GF-D8 (cell line): ENCODE results near the gene MOB3B.
"Not testable (repeated sequence)": the region's sequence is repeated elsewhere in the genome, so short reads cannot be mapped to it uniquely, and the experiment has no call there.

Experiments used
- DNase-seq: peaks from one replicate; lab custom pipeline; 2025; lab: John Stamatoyannopoulos, UW

MOB3B gene

DNA sequence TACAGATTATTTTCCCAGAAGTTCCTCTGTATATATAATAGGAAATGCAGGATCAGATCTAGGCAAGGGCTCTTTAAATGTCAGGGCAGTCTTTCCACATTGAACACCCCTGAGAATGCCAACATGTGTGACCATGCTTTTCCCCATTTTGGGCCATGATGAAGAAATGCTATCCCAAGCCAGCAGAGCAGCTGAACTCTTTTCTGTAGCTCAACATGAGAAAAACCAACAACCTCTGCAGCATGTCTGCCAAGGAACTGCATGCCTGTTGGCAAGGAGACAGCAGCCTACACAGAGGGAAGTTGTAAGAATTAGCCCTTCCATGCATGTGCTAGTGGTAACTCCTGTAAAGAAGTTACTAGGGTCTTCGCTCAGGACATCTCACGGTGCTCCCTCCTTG, 15.1 kb downstream of the MOB3B start:
- DNase-seq = no peak

DNA sequence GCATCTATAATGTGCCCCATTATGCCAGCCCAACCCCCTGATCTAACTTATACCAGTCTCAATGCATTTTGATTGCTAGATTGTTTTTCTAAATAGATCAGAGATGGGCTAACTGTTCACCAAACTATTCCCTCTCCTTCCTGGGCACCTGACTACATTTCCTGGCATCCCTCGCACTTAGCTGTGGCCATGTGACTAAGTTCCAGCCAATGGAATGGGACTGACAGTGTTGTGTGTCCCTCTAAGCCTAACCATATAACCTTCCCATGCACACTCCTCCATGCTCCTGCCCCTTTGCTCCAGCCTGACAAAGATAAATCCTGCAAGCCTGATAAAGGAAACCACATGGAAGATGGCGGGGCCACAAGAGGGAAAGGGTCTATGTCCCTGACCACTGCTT, 17.8 kb downstream of the MOB3B start:
- DNase-seq = no peak

DNA sequence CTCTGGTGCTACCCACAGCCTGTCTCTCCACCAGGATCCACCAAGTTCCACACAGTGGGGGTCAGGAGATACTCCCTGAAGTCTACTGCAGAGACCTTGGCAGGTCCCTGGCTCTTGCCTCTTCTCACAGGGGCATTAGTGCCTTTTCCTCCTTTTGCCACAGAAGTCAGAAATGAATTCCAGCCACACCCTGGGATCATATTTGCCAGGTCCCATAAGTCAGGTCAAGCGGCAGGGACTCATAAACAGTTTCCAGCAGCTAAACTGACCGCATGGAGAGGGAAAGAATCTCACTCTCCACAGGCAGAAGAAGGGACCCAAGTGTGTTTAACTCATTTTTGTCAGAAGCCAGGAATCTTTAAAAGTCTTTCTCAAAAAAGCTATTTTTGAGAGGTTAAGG, 18.8 kb downstream of the MOB3B start:
- DNase-seq = no peak

DNA sequence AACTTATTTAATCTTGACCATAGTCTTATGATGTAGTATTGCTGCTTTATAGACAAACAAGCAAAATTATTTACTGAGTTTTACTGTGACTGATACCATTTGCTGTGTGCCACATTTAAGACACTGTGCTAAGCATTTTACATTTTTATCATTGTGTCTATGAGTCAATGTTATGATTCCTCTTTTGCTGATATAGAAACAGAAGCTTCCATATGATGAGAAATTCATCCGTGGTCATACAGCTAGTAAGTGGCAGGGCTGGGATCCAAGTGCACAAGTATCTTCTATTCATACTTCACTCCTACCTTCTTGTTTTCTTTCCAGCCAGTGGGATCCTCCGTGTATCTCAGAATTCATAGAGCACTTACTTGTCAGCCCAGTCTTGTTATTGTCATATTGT, 22.6 kb downstream of the MOB3B start:
- DNase-seq = no peak

DNA sequence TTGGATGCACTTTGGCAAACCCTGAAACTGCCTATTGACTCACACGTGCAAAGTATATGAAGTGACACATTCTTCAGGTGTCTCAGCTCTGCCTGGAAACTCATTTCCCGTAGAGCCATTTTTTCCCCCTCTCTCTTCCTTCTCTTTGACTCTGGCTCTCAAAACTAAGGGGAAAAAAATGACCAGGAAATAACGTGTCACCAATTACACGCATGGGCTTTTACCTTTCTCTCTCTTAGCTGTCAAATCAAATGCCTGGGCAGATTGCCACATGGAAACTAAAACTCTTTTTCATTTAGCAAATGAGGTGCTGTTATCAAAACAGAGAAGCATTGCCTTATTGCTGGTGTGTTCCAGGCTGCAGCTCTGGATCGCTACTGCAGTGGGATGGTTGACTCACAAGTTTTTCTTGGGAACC, 23.9 kb downstream of the MOB3B start:
- no peak for DNase-seq

DNA sequence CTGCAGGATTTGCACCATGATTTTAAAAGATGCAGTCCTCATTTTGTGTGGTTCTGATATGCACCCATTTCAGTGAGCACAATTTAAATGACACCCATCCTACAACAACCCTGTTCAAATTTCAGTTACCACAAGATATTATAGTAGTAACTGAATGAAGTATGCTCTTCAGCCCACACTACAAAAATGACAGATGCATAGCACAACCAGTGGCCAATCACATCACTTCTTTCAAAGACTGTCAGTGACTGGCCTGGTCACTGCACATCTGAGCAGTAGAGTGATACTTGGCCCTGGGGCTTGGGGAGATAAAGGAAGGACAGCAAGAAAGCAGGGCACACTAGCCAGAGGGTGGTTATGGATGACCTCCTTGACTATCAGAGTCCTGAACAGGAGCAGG, 25.4 kb downstream of the MOB3B start:
- DNase-seq = no peak

DNA sequence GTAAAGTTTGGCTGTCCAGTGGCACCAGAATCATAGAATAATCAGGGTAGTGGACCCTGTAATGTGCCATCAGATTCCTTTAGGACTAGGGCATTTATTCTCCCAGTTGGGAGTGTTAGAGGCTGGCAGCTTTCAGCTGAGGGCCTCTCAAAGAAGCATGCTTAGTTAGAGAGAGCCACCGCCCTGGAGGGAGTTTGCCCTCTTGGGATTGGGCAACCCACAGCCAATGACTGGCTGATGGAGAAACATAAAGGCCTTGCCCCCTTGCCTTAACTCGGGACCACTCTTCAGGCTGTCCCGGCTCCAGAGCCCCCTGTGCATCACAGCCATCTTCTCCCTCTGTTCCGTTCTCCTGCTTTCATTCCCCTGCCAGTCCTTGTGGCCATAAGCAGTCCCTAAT, 26.0 kb downstream of the MOB3B start:
- DNase-seq = no peak

DNA sequence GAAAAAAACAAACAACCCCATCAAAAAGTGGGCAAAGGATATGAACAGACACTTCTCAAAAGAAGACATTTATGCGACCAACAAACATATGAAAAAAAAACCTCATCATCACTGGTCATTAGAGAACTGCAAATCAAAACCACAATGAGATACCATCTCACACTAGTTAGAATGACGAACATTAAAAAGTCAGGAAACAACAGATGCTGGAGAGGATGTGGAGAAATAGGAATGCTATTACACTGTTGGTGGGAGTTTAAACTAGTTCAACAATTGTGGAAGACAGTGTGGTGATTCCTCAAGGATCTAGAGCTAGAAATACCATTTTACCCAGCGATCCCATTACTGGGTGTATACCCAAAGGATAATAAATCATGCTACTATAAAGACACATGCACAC, 28.7 kb downstream of the MOB3B start:
- DNase-seq = not testable (repeated sequence)

DNA sequence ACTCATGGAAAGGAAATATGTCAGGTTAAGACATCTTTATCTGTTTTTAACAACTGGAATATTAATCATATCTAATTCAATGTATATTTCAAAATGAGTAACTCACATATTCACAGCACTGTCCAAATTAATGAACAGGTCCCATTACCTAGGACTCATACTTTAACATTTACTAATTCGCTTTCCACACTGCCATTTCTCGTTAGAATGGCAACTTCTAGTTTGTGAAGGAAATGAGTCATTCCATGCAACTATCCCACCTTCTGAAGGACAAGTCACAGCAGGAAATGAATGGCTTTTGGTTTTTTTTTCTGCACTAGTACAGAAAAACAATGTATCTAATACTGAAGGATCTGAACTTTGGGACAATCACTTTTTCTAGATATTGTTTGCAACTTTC, 30.2 kb downstream of the MOB3B start:
- no peak for DNase-seq

DNA sequence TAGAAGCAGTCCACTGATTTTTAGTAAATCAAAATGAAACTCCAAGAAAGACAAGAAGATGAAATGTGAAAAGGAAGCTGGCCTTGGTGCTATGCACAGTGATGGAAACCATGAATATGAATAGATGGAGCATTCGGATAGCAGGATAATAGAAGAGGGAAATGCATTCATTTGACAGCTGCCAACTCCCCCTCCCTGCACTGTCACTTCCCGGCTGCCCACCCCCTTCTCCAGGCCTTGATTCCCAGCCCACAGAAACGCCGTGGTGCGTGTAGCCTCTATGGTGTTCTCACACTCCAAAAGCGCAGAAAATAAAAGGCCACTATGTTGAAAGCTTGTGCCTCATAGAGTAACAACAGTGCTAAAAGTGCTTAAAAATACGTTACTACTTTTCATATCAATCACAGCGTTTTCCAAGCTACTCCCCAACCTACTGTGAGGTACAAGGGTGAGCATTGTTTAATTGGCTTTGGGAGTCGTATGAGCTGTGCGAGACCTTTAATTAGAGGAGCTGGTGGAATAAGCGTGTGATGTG, 31.7 kb downstream of the MOB3B start:
- no peak for DNase-seq

DNA sequence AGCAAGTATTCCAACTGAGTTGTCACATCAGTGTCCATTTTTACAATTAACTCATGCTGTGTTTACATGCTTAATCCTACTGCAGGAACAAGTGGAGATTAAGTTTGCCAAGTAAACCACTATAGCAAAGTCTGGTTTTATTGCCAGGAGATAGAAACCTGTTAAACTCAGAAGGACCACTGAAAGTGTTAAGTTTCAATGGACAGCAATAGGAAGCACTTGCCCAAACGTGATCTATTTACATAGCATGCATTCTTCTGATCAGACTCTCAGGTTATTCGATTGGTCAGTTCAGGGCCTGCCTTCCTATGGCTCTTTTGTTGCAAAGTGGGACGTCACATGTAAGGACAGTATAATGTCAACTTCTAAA, 33.5 kb downstream of the MOB3B start:
- DNase-seq = no peak

DNA sequence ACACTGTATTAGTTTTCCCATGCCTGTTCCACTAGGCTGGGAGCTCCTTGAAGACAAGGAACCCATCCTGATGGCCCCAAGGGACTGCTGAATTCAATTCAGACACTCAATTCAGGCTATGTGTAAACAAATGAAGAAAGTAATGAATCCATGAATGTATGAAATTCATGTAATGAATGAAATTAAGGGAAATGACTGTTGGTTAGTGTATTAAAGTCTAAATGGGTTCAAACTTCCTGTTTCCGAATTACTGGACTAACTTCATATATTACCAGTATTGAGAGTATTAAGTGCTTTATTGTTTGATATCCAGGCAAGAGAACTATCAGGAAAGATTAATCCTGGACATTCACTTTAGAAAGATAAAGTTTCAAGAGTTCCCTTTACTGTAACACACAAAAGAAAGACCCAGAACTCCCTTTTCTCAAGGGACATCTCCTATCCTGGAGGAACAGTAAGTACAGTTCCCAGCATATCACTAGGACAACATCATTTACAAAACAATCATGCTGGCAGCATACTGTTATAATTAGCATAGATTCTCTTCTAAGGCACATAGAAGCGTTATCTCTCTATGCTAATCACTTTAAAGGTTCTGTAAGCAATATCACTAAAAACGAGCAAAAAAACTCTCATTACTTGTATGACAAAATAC, 34.0 kb downstream of the MOB3B start:
- no peak for DNase-seq

DNA sequence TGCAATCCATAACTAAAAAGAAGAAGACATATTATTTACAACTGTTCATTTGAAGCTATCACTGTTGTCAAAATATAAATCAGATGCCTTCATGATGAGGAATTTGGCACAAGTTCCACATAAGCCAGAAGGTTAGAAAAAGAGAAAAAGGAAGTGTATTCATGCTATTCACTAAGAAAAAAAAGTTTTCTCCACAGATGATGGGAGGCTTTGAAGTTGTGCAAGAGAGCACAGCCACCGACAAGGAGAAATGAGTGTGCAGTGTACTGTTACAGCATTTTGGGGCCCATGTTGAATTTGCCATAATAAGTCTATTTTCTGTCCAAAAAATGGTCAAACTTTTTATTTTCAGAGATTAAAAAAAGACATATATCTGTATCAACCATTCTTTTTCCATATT, 38.5 kb downstream of the MOB3B start:
- DNase-seq = no peak

DNA sequence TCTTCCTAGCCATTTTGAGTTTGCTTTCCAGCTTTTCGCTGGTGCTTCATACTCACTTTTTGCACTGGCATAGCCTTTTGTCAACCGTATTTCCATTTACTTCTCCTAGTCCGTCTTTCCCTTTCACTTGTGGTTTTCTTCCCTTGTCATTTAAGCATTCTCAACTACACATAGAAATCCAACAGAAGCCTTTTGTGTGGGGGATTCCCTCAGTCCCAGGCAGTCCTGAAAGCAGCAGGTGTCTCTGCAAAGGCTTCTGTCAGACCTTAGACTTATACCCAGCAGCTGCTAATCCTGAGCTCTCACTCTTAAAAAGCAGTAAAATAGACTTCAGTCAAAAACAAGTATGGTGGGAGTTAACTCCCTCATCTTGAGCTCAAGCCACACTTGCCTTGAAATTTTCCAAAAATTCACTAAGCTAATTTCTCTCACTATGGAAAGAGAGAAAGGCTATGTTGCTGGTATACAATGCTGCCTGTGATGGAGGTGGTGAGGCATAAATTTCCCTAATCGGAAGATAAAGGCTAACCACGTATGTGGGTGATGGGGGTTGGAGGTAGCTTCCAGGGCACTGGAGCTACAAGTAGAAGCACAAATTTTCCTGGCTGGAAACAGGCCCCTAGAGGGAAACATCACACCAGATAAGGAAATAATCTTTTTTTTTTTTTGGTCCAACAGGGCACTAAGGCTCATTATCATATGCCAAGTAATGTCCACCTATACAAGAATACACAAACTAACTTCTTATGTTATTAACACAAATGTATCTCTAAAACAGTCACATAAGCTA, 40.3 kb downstream of the MOB3B start:
- no peak for DNase-seq

DNA sequence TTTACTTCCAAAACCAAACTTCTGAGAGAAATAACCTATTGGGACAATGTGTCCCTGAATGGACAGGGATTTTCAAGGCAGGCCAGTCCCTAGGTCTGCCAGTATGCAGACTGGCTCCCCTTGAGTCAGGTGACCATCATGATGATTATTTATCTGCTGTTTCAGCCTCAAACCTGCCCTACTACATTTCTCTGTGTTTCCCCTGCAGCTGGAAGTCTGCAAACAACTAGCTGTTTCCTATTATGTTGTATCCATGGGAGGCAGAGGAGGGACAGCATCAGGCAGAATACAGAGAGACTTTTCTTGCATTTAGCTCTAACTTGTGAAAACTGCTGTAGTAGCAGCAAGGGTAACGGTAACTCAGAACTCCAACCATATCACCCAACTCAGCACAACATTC, 41.7 kb downstream of the MOB3B start:
- no peak for DNase-seq

DNA sequence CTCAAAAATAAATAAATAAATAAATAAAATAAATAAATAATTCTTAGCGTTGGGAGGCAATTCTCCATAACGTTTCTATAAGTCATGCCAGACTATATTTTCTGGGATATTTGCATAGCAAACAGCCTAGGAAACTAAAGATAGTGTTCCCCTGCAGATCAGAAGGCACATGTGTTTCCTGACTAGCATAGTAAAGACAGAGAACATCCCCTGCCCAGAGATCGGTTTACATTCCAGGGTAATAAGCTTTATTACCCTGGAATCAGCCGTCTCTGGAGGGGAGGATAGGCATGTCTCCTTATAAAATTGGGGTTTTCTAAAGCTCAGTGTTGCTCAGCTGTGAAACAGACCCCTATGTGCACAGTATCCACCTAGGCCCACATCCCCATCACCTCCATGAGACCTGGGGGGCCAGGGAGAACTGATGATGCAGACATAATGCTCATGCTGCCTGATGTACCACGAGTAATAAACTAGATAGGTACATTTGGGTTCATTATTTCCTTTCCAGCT, 42.4 kb downstream of the MOB3B start:
- DNase-seq = no peak

DNA sequence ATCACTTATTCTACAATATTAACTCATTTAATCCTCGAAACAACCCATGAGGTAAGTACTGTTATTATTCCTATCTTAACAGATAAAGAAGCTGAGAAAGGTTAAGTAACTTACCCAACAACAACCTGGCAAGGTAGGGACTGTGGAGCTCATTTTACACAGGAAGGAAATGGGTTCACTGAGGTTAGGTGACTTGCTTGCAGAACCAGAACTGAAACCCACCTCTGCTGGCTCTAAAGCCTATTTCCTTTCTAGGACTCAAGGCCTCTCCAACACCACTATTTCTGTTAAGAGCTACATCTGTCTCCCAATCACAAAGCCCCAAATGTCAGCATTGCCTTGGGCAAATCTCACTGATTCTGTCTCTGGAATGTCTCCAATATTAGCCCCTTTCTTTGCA, 44.5 kb downstream of the MOB3B start:
- no peak for DNase-seq

DNA sequence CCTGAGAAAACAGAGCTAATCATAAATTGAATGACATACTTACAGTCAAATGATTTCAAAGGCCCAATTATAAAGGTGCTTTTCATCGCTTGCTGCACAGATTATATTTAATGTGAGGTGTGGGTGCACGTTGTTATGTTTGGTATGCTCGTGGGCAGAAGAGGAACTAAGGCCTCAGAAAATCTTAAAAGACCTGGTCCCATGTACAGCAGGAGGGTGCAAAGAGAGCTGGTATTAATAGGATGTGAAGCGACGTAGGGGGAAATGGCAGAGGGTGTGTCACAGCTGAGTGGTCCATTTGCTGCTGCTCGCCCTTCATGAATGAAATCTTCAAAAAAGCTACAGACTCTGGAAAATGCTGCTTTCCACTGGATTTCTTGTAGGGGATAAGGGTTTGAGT, 46.0 kb downstream of the MOB3B start:
- DNase-seq = no peak

DNA sequence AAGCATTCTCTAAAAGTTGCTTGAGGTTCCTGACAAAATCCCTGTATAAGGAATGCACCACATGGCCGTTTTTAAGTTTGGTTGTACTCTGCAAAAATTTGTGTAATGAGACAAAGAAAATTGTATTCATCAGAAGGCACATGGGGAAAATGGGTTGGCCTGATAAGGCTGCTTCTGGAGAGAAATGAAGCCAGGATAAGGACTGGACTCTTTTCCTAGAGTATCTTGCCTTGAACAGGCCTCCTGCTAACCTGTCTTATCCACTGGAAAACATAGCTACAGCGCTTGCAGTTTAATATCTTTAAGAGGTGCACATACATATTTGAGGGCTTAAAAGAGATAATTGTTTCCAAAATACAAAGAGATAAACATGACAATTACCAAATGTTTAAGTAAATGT, 46.9 kb downstream of the MOB3B start:
- DNase-seq = no peak

DNA sequence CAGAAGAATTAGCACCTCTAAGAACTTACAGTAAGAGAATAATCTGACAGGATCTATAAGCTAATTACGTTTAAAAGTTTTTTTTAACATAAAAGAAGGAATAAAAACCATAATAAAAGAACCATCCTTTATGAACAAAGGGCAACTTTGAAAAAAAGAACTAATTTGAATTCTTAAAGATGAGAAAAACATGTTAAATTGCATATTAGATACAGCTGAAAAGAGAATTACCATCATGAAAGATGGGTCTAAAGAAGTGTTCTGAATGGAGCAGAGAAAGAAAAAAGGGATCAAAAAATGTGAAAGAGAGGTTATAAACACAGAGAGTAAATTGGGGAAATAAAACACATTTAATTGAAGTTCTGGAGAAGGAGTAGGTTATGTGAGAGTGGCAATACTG, 51.3 kb downstream of the MOB3B start:
- DNase-seq = no peak

DNA sequence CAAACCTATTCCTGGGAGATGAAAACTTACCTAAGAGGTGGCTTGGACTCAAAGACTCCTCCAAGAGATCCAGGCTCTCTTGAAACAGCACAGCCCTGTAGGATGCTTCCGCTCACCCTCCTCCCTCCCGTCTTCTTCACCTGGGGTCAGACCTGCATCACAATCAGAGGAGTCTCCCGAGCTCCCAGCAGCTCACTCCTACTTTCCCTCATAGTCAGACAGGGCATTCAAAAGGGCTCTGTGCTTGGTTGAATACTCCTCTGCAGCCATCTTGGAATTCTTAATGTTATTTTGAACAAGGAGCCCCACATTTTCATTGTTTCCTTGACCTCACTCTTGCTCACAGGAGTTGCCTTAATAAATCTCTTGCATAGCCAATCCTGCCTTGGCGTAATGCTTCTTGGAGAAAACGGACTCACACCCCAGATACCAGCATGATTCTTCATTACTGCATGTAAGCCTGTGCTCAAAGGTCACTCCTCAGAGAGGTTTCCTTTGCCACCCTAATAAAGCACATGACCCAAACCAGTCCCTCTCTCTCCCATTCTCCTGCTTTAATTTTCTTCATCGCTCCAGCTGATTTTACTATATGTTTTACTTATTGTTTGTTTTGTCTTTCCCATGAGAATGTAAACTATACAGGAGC, 52.6 kb downstream of the MOB3B start:
- no peak for DNase-seq

DNA sequence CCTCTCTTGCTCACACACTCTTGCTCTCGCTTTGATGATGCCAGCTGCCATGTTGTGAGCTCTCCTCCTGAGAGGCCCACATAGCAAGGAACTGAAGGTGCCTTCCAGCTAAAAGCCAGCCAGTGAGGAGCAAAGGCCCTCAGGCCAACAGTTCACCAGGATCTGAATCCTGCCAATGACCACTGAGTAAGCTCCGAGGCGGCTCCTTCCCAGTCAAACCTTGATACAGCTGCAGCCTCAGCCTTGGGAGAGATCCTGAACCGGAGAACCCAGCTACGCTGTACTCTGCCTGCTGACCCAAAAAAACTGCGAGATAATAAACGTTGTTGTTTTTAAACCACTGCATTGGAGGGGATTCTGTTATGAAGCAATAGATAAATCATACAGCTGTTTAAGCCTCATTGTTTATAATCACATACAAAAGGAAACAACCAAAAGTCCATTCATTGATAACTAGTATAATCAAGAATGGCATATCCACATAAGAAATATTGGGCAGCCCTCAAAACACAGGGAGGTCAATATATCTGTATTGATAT, 54.5 kb downstream of the MOB3B start:
- DNase-seq = no peak

DNA sequence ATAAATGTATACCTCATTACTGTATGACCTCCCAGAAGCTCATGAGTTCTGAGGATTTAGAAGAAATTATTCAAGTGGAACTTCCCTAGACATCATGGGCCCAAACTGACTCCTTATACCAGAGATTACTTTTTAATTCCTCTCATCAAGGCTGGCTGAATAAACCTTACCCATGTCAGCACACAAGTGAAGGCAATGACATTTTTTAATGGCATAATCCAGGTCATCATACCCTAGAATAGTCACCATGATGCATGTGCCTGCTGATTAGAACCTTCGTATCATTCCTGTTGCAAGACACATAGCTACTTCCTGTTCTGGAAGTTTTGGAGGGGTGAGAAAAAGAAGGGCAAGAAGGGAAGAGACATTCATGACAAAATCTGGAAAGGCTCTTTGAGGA, 55.3 kb downstream of the MOB3B start:
- DNase-seq = no peak
